HepG2 (cell line): ENCODE data around the gene PPP1R16B. TPM values are rescaled to one million over a fixed set of nuclear protein-coding genes. Genes with fewer than 3 reads are reported as not detected.

Source experiments
- FOXP1 ChIP-seq, 2 experiments: fragments of 450-650 bp in 1 of 2; IDR thresholded peaks; 2 replicates each; pipeline ENCODE4 v1.6.1; 2017 to 2018; ENCODE audit warnings: antibody characterized with exemption in 1 of 2
- FOXP4 ChIP-seq: sonication (generic); formaldehyde crosslinking; IDR thresholded peaks from 2 replicates; pipeline ENCODE4 v1.4.0; 2020; ENCODE audit warnings: missing genetic modification reagents
- MEF2D ChIP-seq: sonication (generic); formaldehyde crosslinking; IDR thresholded peaks from 2 replicates; pipeline ENCODE4 v1.5.1; 2020; ENCODE audit warnings: mild to moderate bottlenecking, missing genetic modification reagents
- ZNF230 ChIP-seq: sonication (generic); formaldehyde crosslinking; IDR thresholded peaks from 2 replicates; pipeline ENCODE4 v1.4.0; 2020; ENCODE audit warnings: mild to moderate bottlenecking, missing genetic modification reagents
- ZNF407 ChIP-seq: sonication (generic); formaldehyde crosslinking; IDR thresholded peaks from one replicate; pipeline ENCODE4 v1.5.1; 2020; ENCODE audit warnings: mild to moderate bottlenecking, missing genetic modification reagents; ENCODE audit errors: not compliant biosample characterization
- polyA plus RNA-seq, 8 experiments: library from polyadenylated mRNA; depleted of rRNA in 3 of 8; stranded (reverse) in 7 of 8; unstranded in 1 of 8; fragments of >200 nt; fragmentation: Illumina TruSeq in 4 of 8; extraction: Trizol in 4 of 8; gene quantifications; 2 replicates each; pipeline versions ENCODE4 v1.2.1 to v1.2.3, GENCODE V29; 2011 to 2016; ENCODE audit warnings: low read depth in 4 of 8, missing spikeins in 1 of 8, mixed read lengths in 1 of 8; ENCODE audit not compliant: insufficient read depth in 1 of 8
- total RNA-seq, 5 experiments: library from RNA; depleted of rRNA; stranded (reverse); fragments of >200 nt; fragmentation: Illumina TruSeq; extraction: Trizol; gene quantifications; 2 replicates each; pipeline ENCODE4 v1.2.3, GENCODE V29; 2016; ENCODE audit warnings: low read depth in 1 of 5

The PPP1R16B gene
- total and polyA plus RNA-seq, 2 of the 13 experiments (the other 11 are each of a cell fraction or from before 2014, with no cell fraction given), result 0.02 to 0.11 TPM

GRCh38 chr20:38935285-38935684 lies 129.8 kb downstream of the PPP1R16B start (continued):
- TF ChIP-seq FOXP1 (IDR thresholded peaks at IDR 0.05), result no peak
- TF ChIP-seq FOXP1 (CRISPR knock-in tag; IDR thresholded peaks at IDR 0.05), result 0 out of 2 replicates have a peak, but pooled peaks have one; percentile 36
- no peak for TF ChIP-seq MEF2D (CRISPR knock-in tag)
- no peak for TF ChIP-seq ZNF407 (CRISPR knock-in tag)
- no peak for TF ChIP-seq ZNF230
- TF ChIP-seq FOXP4, result no peak
